IMR-90 (cell line): ENCODE data around the gene CACNA2D3. TPM values are rescaled to one million over a fixed set of nuclear protein-coding genes. Genes with fewer than 3 reads are reported as not detected.

Experiments
- ATAC-seq: fragments of 200-7000 bp; cut with Tn5 transposase; 2 replicates; pipeline ENCODE4 v1.9.1; 2020; ENCODE audit warnings: low read depth, mild to moderate bottlenecking, moderate library complexity
- BruUV-seq: library from RNA; stranded (reverse); fragments of 400-500 nt; replicated peaks from 2 replicates; lab custom pipeline; 2021; lab: Mats Ljungman, UMichigan
- CTCF ChIA-PET: fragments of 300-600 bp; formaldehyde crosslinking; extraction: SDS; loops from one replicate; lab custom pipeline; 2021; ENCODE audit warnings: antibody characterized with exemption; lab: Yijun Ruan, JAX
- POLR2A ChIA-PET: fragments of 300-600 bp; sonication (Branson Sonifier 250); formaldehyde crosslinking; loops from one replicate; lab custom pipeline; 2022; ENCODE audit warnings: antibody characterized with exemption; ENCODE audit not compliant: unreplicated experiment; lab: Charles Lee
- DNase-seq: peaks from one replicate; pipeline ENCODE4 v3.0.0; 2013
- H2AFZ ChIP-seq: replicated peaks from 2 replicates; pipeline ENCODE3; 2013; ENCODE audit warnings: low read length, mild to moderate bottlenecking; ENCODE audit not compliant: poor library complexity
- H2AK5ac ChIP-seq: 2 replicates; pipeline ENCODE4 v1.6.1; 2013; ENCODE audit warnings: low read depth, low read length, inconsistent platforms
- H2AK9ac ChIP-seq: replicated peaks from 2 replicates; pipeline ENCODE3; 2013; ENCODE audit warnings: mild to moderate bottlenecking, low read depth, low read length, moderate library complexity; ENCODE audit not compliant: poor library complexity
- H2BK120ac ChIP-seq: 2 replicates; pipeline ENCODE4 v1.6.1; 2013; ENCODE audit warnings: low read depth, low read length, inconsistent platforms
- H2BK15ac ChIP-seq: 3 replicates; pipeline ENCODE4 v1.6.1; 2013; ENCODE audit warnings: low read depth, low read length, inconsistent platforms
- H2BK20ac ChIP-seq: 2 replicates; pipeline ENCODE4 v1.6.1; 2013; ENCODE audit warnings: low read depth, mild to moderate bottlenecking, inconsistent platforms, low read length, moderate library complexity
- H2BK5ac ChIP-seq: 2 replicates; pipeline ENCODE4 v1.6.1; 2013; ENCODE audit warnings: mild to moderate bottlenecking, low read depth, low read length, inconsistent platforms; ENCODE audit not compliant: poor library complexity, severe bottlenecking
- H3K14ac ChIP-seq: replicated peaks from 2 replicates; pipeline ENCODE4 v1.6.1; 2013; ENCODE audit warnings: low read depth, low read length, inconsistent platforms
- H3K18ac ChIP-seq: 2 replicates; pipeline ENCODE4 v1.6.1; 2013; ENCODE audit warnings: low read depth, low read length, control low read depth
- H3K23ac ChIP-seq: 2 replicates; pipeline ENCODE4 v1.6.1; 2013; ENCODE audit warnings: low read depth, low read length, inconsistent platforms
- H3K27ac ChIP-seq: 2 replicates; pipeline ENCODE4 v1.5.1; 2013; ENCODE audit warnings: mild to moderate bottlenecking, control low read depth, low read length; ENCODE audit not compliant: insufficient read depth
- H3K27me3 ChIP-seq: 2 replicates; pipeline ENCODE4 v1.6.1; 2013; ENCODE audit warnings: low read length; ENCODE audit not compliant: control insufficient read depth, insufficient read depth
- H3K36me3 ChIP-seq: 2 replicates; pipeline ENCODE4 v1.6.1; 2013; ENCODE audit warnings: low read length, mixed read lengths; ENCODE audit not compliant: control insufficient read depth, insufficient read depth
- H3K4ac ChIP-seq: 2 replicates; pipeline ENCODE4 v1.6.1; 2013; ENCODE audit warnings: low read depth, low read length, inconsistent platforms
- H3K4me1 ChIP-seq: 2 replicates; pipeline ENCODE4 v1.6.1; 2013; ENCODE audit warnings: low read length, mixed read lengths; ENCODE audit not compliant: control insufficient read depth, insufficient read depth
- H3K4me2 ChIP-seq: 2 replicates; pipeline ENCODE4 v1.6.1; 2013; ENCODE audit warnings: low read depth, mild to moderate bottlenecking, control low read depth, low read length, moderate library complexity
- H3K4me3 ChIP-seq: 2 replicates; pipeline ENCODE4 v1.5.1; 2013; ENCODE audit warnings: low read depth, mild to moderate bottlenecking, control low read depth, low read length, moderate library complexity; ENCODE audit not compliant: insufficient read depth
- H3K56ac ChIP-seq: 2 replicates; pipeline ENCODE4 v1.6.1; 2013; ENCODE audit warnings: low read length, inconsistent platforms; ENCODE audit not compliant: insufficient read depth; ENCODE audit errors: extremely low read depth
- H3K79me1 ChIP-seq, 2 experiments: 2 replicates each; pipeline ENCODE4 v1.6.1; 2013; ENCODE audit warnings: low read length in 2 of 2, inconsistent platforms in 1 of 2, low read depth in 1 of 2
- H3K9ac ChIP-seq: 2 replicates; pipeline ENCODE4 v1.6.1; 2013; ENCODE audit warnings: low read depth, low read length, control low read depth
- H3K9me1 ChIP-seq: 2 replicates; pipeline ENCODE4 v1.6.1; 2013; ENCODE audit warnings: low read length, inconsistent platforms; ENCODE audit not compliant: insufficient read depth
- H3K9me3 ChIP-seq: 2 replicates; pipeline ENCODE4 v1.6.1; 2013; ENCODE audit warnings: low read length; ENCODE audit not compliant: control insufficient read depth, insufficient read depth
- H4K20me1 ChIP-seq: 2 replicates; pipeline ENCODE4 v1.6.1; 2013; ENCODE audit warnings: low read length, inconsistent platforms; ENCODE audit not compliant: insufficient read depth
- H4K5ac ChIP-seq: 2 replicates; pipeline ENCODE4 v1.6.1; 2013; ENCODE audit warnings: mild to moderate bottlenecking, low read depth, low read length, control low read depth
- H4K8ac ChIP-seq, 2 experiments: 2 replicates each; pipeline ENCODE4 v1.6.1; 2013; ENCODE audit warnings: low read depth in 2 of 2, low read length in 2 of 2, control low read depth in 1 of 2, inconsistent platforms in 1 of 2
- H4K91ac ChIP-seq: 2 replicates; pipeline ENCODE4 v1.6.1; 2013; ENCODE audit warnings: low read depth, low read length, inconsistent platforms; ENCODE audit not compliant: insufficient read depth
- ELK1 ChIP-seq: fragments of 150-350 bp; IDR thresholded peaks from 2 replicates; pipeline ENCODE4 v1.6.1; 2016; ENCODE audit warnings: low read depth, mild to moderate bottlenecking, low read length, moderate library complexity, borderline replicate concordance
- FOS ChIP-seq: fragments of 150-350 bp; IDR thresholded peaks from 2 replicates; pipeline ENCODE4 v1.6.1; 2016; ENCODE audit warnings: low read depth, low read length
- MAZ ChIP-seq: IDR thresholded peaks from 2 replicates; pipeline ENCODE4 v1.6.1; 2012; ENCODE audit warnings: low read depth, mild to moderate bottlenecking, low read length, improper control_type of control experiment, moderate library complexity, borderline replicate concordance
- NFE2L2 ChIP-seq: fragments of 150-350 bp; IDR thresholded peaks from 2 replicates; pipeline ENCODE4 v1.6.1; 2016; ENCODE audit warnings: low read depth, mild to moderate bottlenecking, low read length
- RAD21 ChIP-seq: IDR thresholded peaks from 2 replicates; pipeline ENCODE4 v1.6.1; 2012; ENCODE audit warnings: low read length, improper control_type of control experiment
- RCOR1 ChIP-seq: IDR thresholded peaks from 2 replicates; pipeline ENCODE4 v1.6.1; 2012; ENCODE audit warnings: mild to moderate bottlenecking, low read length, improper control_type of control experiment; ENCODE audit not compliant: insufficient replicate concordance
- WGBS, 2 experiments: methylation state at CpG; one replicate each; pipeline versions ENCODE4 v1.1.5 to v1.1.7; 2013; ENCODE audit warnings: missing lambda C conversion rate in 2 of 2; ENCODE audit not compliant: insufficient read length in 1 of 2; ENCODE audit errors: extremely low coverage in 2 of 2; 5-methylcytosine and 5-hydroxymethylcytosine counted together
- dilution Hi-C: fragments of 300-500 bp; cut with HindIII; formaldehyde crosslinking; loops from one replicate; pipeline ENCODE4 v1.14.3; 2018; ENCODE audit warnings: low sequenced_read_pairs; ENCODE audit not compliant: unreplicated experiment
- in situ Hi-C: fragments of 300-500 bp; cut with MboI; formaldehyde crosslinking; loops from 3 replicates; pipeline ENCODE4 v1.14.3; 2019; ENCODE audit warnings: low sequenced_read_pairs, inconsistent platforms, mixed read lengths
- intact Hi-C: fragments of 100-400 bp; cut with micrococcal nuclease; formaldehyde crosslinking; loops from 2 replicates; pipeline ENCODE4 v1.10.0; 2022
- polyA plus RNA-seq, 3 experiments: library from polyadenylated mRNA; depleted of rRNA; stranded (reverse); fragments of >200 nt; gene quantifications; 2 replicates each; pipeline ENCODE4 v1.2.3, GENCODE V29; 2012; ENCODE audit warnings: low replicate concordance in 1 of 3
- total RNA-seq: library from RNA; depleted of rRNA; stranded (reverse); fragments of >200 nt; gene quantifications from 2 replicates; pipeline ENCODE4 v1.2.3, GENCODE V29; 2012

Gene CACNA2D3
- total and polyA plus RNA-seq, 2 of the 4 experiments (the other 2 are of a cell fraction), result 0.36 to 0.41 TPM

- H3K14ac ChIP-seq, result no peak overlapping the region
Measured at GRCh38 chr3:54818486-54818885, 696.1 kb downstream of the CACNA2D3 start.

More at GRCh38 chr3:54818486-54818885, 696.1 kb downstream of the CACNA2D3 start:
- Histone ChIP-seq H3K4ac (peak overlapping the region; percentile 51), H3K4me2 (no peak overlapping the region), H4K20me1 (no peaks in the 10 kb centered on the region), H3K9me1 (0 out of 2 replicates have a peak, but pooled peaks cover 2% of the 10 kb centered on the region), H3K27me3 (no peaks in the 10 kb centered on the region), H2BK120ac (peak overlapping the region; percentile 81), H3K9ac (no peak overlapping the region), H2AK5ac (peak overlapping the region; percentile 66; the same call in 1 of the 2 replicates), H4K91ac (peak overlapping the region; percentile 63), H2BK5ac (peak overlapping the region; percentile 46), H4K8ac (peak overlapping the region; percentile 45 to 47; a peak in 1 of 4 replicates), H3K27ac (peak overlapping the region; percentile 62; the same call in 1 of the 2 replicates), H3K79me1 (no peaks in the 10 kb centered on the region), H3K56ac (0 out of 2 replicates have a peak overlapping the region, but pooled peaks have one; percentile 3), H2BK15ac (no peak overlapping the region; the same call in 2 of the 3 replicates), H2AFZ (no peak overlapping the region), H2BK20ac (peak overlapping the region; percentile 50), H3K23ac (no peak overlapping the region), H3K4me3 (no peak overlapping the region), H3K9me3 (no peaks in the 10 kb centered on the region), H3K18ac (peak overlapping the region; percentile 93), H4K5ac (peak overlapping the region; percentile 33), H3K4me1 (peaks cover 18% of the 10 kb centered on the region), H3K36me3 (no peaks in the 10 kb centered on the region), H2AK9ac (no peak overlapping the region)
- ChIA-PET CTCF (no interaction called here), POLR2A (no interaction called here)
- DNase-seq, result no peak
- dilution Hi-C loops, result no loop called here
- no CpG with 5 or more reads among the region's 2 CpGs for WGBS, 2 experiments
- TF ChIP-seq ELK1, result no peak
- no peak for TF ChIP-seq FOS
- no peak for TF ChIP-seq RAD21
- no peak for TF ChIP-seq NFE2L2
- TF ChIP-seq MAZ, result no peak
- TF ChIP-seq RCOR1, result no peak
- in situ Hi-C loops, result no loop called here
- BruUV-seq, result no TSS peak
- intact Hi-C loops, result loop anchor here (5.0 kb wide), 1 partner anchor 61 kb away; no protein-coding TSS in a partner anchor
- no peak for ATAC-seq
